Effector CD4-positive, alpha-beta T cell (primary cell): ENCODE measurements around the gene WDR77.

ENCODE experiments used
- DNase-seq: peaks from one replicate; pipeline ENCODE4 v3.0.0-alpha.2; 2020

Gene WDR77

GRCh38 chr1:111424281-111424680, 24.8 kb downstream of the WDR77 start:
- no peak for DNase-seq

GRCh38 chr1:111422546-111423391, 26.3 kb downstream of the WDR77 start:
- DNase-seq, result no peak

GRCh38 chr1:111420377-111420776, 28.7 kb downstream of the WDR77 start:
- no peak for DNase-seq

GRCh38 chr1:111419037-111419436, 30.0 kb downstream of the WDR77 start:
- no peak for DNase-seq

- no peak for DNase-seq
These were observed 31.3 kb downstream of the WDR77 start for GRCh38 chr1:111417755-111418154.

- DNase-seq, result no peak
These were observed 33.6 kb downstream of the WDR77 start for GRCh38 chr1:111415461-111415860.

- DNase-seq, result no peak
These were observed 34.3 kb downstream of the WDR77 start for GRCh38 chr1:111414756-111415155.

GRCh38 chr1:111412839-111413238, 36.2 kb downstream of the WDR77 start:
- DNase-seq, result no peak

GRCh38 chr1:111407301-111407700, 41.8 kb downstream of the WDR77 start:
- DNase-seq, result no peak

GRCh38 chr1:111406321-111406768, 42.7 kb downstream of the WDR77 start:
- peak; percentile 33 for DNase-seq

- DNase-seq, result no peak
These were observed 44.5 kb downstream of the WDR77 start for GRCh38 chr1:111404588-111404987.

GRCh38 chr1:111402083-111402482, 47.0 kb downstream of the WDR77 start:
- no peak for DNase-seq

- peak; percentile 34 for DNase-seq
These were observed 49.1 kb downstream of the WDR77 start for GRCh38 chr1:111399792-111400610.

GRCh38 chr1:111392460-111392945, 56.6 kb downstream of the WDR77 start:
- no peak for DNase-seq

- no peak for DNase-seq
These were observed 57.0 kb downstream of the WDR77 start for GRCh38 chr1:111392042-111392441.
